OCI-LY1 (cell line): ENCODE measurements around the gene GAGE10.
A peak's percentile ranks its signal among the peaks of the same experiment; 100 is the strongest.
"Not testable (repeated sequence)": the region's sequence is repeated elsewhere in the genome, so short reads cannot be mapped to it uniquely, and the experiment has no call there.

Experiments
- H2AFZ ChIP-seq: fragments of 200-600 bp; sonication (generic), shearing (Covaris generic); 2 replicates; pipeline ENCODE4 v1.6.0; 2014; ENCODE audit warnings: antibody characterized with exemption, mild to moderate bottlenecking, low read length
- H3F3A ChIP-seq: fragments of 200-600 bp; sonication (generic), shearing (Covaris generic); 2 replicates; pipeline ENCODE4 v1.6.0; 2014; ENCODE audit warnings: mild to moderate bottlenecking, antibody characterized with exemption, low read length, moderate library complexity; ENCODE audit not compliant: insufficient read depth
- H3K27ac ChIP-seq: fragments of 200-600 bp; sonication (generic); 2 replicates; pipeline ENCODE4 v1.5.1; 2014; ENCODE audit warnings: low read length, mixed run types, mild to moderate bottlenecking, low read depth; ENCODE audit not compliant: poor library complexity, severe bottlenecking
- H3K27me3 ChIP-seq: fragments of 200-600 bp; sonication (generic); 2 replicates; pipeline ENCODE4 v1.6.0; 2014; ENCODE audit warnings: antibody characterized with exemption, mild to moderate bottlenecking, low read length, moderate library complexity; ENCODE audit not compliant: insufficient read depth
- H3K36me3 ChIP-seq: fragments of 200-600 bp; sonication (generic); 2 replicates; pipeline ENCODE4 v1.6.1; 2014; ENCODE audit warnings: mild to moderate bottlenecking, antibody characterized with exemption, low read length, moderate library complexity, mixed read lengths; ENCODE audit not compliant: insufficient read depth
- H3K4me1 ChIP-seq: fragments of 200-600 bp; sonication (generic); 2 replicates; pipeline ENCODE4 v1.5.1; 2014; ENCODE audit warnings: mild to moderate bottlenecking, low read length, moderate library complexity; ENCODE audit not compliant: insufficient read depth, severe bottlenecking
- H3K4me2 ChIP-seq: fragments of 200-600 bp; sonication (generic), shearing (Covaris generic); 2 replicates; pipeline ENCODE4 v1.6.1; 2014; ENCODE audit warnings: low read length
- H3K4me3 ChIP-seq: fragments of 200-600 bp; sonication (generic); 2 replicates; pipeline ENCODE4 v1.5.1; 2014; ENCODE audit warnings: low read length, low read depth, mild to moderate bottlenecking, mixed read lengths; ENCODE audit not compliant: poor library complexity, severe bottlenecking
- H3K79me2 ChIP-seq: fragments of 200-600 bp; shearing (Covaris generic); 2 replicates; pipeline ENCODE4 v1.6.1; 2016; ENCODE audit warnings: mixed run types, low read length, mixed read lengths; ENCODE audit not compliant: insufficient read depth
- H3K9ac ChIP-seq: fragments of 200-600 bp; sonication (generic), shearing (Covaris generic); 2 replicates; pipeline ENCODE4 v1.6.1; 2014; ENCODE audit warnings: mild to moderate bottlenecking, low read length, mixed read lengths
- H3K9me2 ChIP-seq: fragments of 200-600 bp; sonication (generic), shearing (Covaris generic); 2 replicates; pipeline ENCODE4 v1.6.1; 2014; ENCODE audit warnings: low read depth, mild to moderate bottlenecking, low read length, mixed read lengths
- H3K9me3 ChIP-seq: fragments of 200-600 bp; shearing (Covaris generic); 2 replicates; pipeline ENCODE4 v1.6.1; 2014; ENCODE audit warnings: low read length, mixed read lengths
- H4K20me1 ChIP-seq: fragments of 200-600 bp; sonication (generic), shearing (Covaris generic); 2 replicates; pipeline ENCODE4 v1.6.0; 2016; ENCODE audit warnings: mild to moderate bottlenecking, low read length; ENCODE audit not compliant: insufficient read depth
- EZH2 ChIP-seq: fragments of 200-600 bp; sonication (generic), shearing (Covaris generic); IDR thresholded peaks from 2 replicates; pipeline ENCODE4 v1.8.0; 2017; ENCODE audit warnings: borderline replicate concordance, mixed run types, mild to moderate bottlenecking, antibody characterized with exemption, low read length, moderate library complexity, mixed read lengths
- TF ChIP-seq, protein P1 (sequence below): fragments of 200-600 bp; sonication (generic), shearing (Covaris generic); IDR thresholded peaks from 2 replicates; pipeline ENCODE4 v1.5.1; 2017; ENCODE audit warnings: mild to moderate bottlenecking, antibody characterized with exemption, low read length, moderate library complexity, mixed read lengths

The GAGE10 gene

DNA sequence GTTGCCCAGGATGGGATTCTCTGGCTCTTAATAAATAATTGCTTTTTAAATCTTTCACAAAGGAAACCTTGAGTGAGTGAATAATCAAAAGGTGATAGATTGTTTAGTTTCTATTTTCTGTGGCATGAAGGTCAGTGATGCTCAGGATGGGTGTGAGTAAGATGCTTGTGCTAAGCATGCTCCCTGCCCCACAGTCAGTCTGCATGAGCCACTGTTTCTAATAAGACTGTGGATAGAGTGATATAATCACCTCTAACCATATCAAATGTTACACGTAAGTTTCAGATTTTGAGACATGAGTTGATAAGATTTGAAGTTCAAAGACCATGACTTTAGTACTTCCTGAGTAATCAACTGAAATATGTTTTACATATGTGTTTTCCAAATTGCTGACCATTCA lies 2.7 kb upstream of the GAGE10 start:
- H3K9me2 ChIP-seq, result no peaks in the 10 kb centered on the region
- TF ChIP-seq EZH2, result no peak
- TF ChIP-seq, protein P1, sequence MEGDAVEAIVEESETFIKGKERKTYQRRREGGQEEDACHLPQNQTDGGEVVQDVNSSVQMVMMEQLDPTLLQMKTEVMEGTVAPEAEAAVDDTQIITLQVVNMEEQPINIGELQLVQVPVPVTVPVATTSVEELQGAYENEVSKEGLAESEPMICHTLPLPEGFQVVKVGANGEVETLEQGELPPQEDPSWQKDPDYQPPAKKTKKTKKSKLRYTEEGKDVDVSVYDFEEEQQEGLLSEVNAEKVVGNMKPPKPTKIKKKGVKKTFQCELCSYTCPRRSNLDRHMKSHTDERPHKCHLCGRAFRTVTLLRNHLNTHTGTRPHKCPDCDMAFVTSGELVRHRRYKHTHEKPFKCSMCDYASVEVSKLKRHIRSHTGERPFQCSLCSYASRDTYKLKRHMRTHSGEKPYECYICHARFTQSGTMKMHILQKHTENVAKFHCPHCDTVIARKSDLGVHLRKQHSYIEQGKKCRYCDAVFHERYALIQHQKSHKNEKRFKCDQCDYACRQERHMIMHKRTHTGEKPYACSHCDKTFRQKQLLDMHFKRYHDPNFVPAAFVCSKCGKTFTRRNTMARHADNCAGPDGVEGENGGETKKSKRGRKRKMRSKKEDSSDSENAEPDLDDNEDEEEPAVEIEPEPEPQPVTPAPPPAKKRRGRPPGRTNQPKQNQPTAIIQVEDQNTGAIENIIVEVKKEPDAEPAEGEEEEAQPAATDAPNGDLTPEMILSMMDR, result no peak
- H3K27ac ChIP-seq, result no peak overlapping the region
- no peaks in the 10 kb centered on the region for H3F3A ChIP-seq
- H3K4me2 ChIP-seq, result no peak overlapping the region
- H4K20me1 ChIP-seq, result no peaks in the 10 kb centered on the region
- no peaks in the 10 kb centered on the region for H3K79me2 ChIP-seq
- no peaks in the 10 kb centered on the region for H3K27me3 ChIP-seq
- H3K9ac ChIP-seq, result no peak overlapping the region
- H3K4me3 ChIP-seq, result no peak overlapping the region
- no peaks in the 10 kb centered on the region for H3K36me3 ChIP-seq
- H3K4me1 ChIP-seq, result no peaks in the 10 kb centered on the region
- no peaks in the 10 kb centered on the region for H3K9me3 ChIP-seq
- no peak overlapping the region for H2AFZ ChIP-seq

DNA sequence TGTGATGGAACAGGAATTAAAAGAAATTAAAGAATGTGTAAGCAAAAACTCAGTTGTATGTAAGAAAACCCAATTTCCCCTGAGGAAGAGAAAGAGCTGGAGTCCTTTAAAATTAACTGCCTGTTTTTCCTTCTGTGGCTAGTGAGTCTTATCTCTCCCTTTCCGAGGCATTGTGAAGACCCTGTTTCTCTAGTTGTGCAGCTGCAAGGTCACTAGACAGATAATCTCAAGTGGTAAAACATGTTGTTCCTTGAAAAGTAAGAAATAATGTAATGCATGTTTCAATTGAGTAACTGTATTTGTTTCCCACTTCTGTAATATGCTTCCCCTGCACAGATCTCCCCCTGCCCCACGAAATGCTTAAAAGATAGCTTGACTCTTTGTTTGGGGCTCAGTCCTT lies 4.3 kb downstream of the GAGE10 start:
- not testable (repeated sequence) for H2AFZ ChIP-seq, H3K9me2 ChIP-seq, H3K4me3 ChIP-seq, H3K4me2 ChIP-seq, H3K9ac ChIP-seq, H3K27me3 ChIP-seq, H3K9me3 ChIP-seq, H3F3A ChIP-seq, H3K36me3 ChIP-seq, H3K27ac ChIP-seq, H4K20me1 ChIP-seq, H3K79me2 ChIP-seq
- H3K4me1 ChIP-seq, result peaks cover 14% of the 10 kb centered on the region

DNA sequence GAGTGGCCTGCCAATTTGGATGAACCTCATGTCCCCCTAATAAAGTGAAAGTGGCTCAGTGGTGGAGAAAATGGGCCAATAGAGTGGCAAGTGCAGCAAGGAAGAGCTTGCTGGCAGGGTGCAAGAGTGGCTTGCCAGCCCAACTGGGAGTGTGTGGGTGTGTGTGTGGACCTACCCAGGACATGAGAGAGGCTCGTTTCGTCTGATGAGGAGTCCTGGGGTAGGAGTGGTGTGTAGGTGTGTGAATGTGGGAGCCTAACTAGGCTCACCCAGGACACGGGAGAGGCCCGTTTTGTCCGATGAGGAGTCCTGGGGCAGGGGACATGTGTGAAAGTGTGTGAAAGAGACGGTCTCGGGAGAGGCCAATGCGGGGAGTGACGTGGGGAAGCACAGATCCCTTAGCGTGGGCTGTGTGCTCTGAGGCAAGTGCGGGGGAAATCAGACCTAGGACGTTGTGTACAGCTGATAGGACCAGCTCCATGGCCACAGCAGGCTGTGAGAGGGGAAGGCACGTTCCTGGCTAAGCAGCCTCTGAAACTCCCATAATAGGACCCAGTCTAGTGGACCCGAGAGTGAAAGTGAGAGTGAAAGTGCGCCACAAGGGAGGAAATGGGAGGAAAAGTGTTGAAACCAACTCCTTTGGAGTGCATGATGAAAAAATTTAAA lies 5.3 kb downstream of the GAGE10 start:
- H3K4me1 ChIP-seq, result peaks cover 14% of the 10 kb centered on the region
- no peaks in the 10 kb centered on the region for H3K36me3 ChIP-seq
- no peaks in the 10 kb centered on the region for H3K9me3 ChIP-seq
- H3K4me3 ChIP-seq, result peak overlapping the region; percentile 40
- H3F3A ChIP-seq, result no peaks in the 10 kb centered on the region
- H3K4me2 ChIP-seq, result peak overlapping the region; percentile 62
- H3K79me2 ChIP-seq, result no peaks in the 10 kb centered on the region
- H3K9me2 ChIP-seq, result no peaks in the 10 kb centered on the region
- H2AFZ ChIP-seq, result 0 out of 2 replicates have a peak overlapping the region, but pooled peaks have one; percentile 25
- no peaks in the 10 kb centered on the region for H3K27me3 ChIP-seq
- TF ChIP-seq, protein P1, result no peak
- no peak for TF ChIP-seq EZH2
- no peak overlapping the region for H3K27ac ChIP-seq
- no peak overlapping the region; the same call in 1 of the 2 replicates for H3K9ac ChIP-seq
- no peaks in the 10 kb centered on the region for H4K20me1 ChIP-seq

DNA sequence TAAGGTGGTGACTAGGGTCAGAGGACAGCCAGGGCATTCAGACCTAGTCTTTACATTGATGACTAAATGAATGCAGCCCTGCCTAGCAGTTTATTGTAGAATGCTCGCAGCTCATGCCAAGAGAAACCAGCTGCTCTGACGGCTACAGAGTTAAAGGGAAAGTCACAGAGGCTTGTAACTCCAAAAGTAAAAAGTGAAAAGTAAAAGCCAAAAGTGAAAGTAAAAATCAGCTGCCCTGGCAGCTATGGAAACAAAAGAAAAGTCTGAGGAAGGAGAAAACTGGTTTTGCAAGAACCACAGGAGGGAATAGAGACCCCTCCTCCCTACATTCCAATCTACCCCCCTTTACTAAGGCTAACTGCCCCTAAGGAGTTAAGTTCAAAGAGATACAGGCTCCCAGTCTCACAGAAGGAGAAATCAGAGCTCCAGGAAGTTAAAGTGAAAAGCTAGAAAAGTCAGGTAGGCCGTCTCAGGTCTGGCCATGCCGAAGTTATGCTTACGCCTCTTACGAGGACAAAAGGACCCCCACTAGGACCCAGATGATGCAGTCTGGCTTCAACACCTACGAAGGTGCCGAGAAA lies 6.0 kb downstream of the GAGE10 start:
- Histone ChIP-seq H3F3A (no peaks in the 10 kb centered on the region), H3K9me2 (no peaks in the 10 kb centered on the region), H3K9me3 (no peaks in the 10 kb centered on the region), H3K4me1 (peaks cover 14% of the 10 kb centered on the region), H2AFZ (no peak overlapping the region), H4K20me1 (no peaks in the 10 kb centered on the region), H3K79me2 (no peaks in the 10 kb centered on the region), H3K27ac (no peak overlapping the region), H3K36me3 (no peaks in the 10 kb centered on the region), H3K27me3 (no peaks in the 10 kb centered on the region), H3K4me2 (peak overlapping the region; percentile 62), H3K9ac (peak overlapping the region; percentile 16; the same call in 1 of the 2 replicates), H3K4me3 (peak overlapping the region; percentile 40)
- TF ChIP-seq, protein P1, result no peak
- TF ChIP-seq EZH2, result no peak
